Spinal cord (tissue), 10 donors: ENCODE data around the gene ZNF716. TPM values are rescaled to one million over a fixed set of nuclear protein-coding genes. Genes with fewer than 3 reads are reported as not detected.

Source experiments
- DNase-seq, 6 donors: peaks; one replicate each; pipeline versions ENCODE4 v3.0.0 to v3.0.0-alpha.2; 2013 to 2015; ENCODE audit warnings: low spot score in 6 of 6, low read depth in 4 of 6
- H3K27ac ChIP-seq: one replicate; pipeline ENCODE4 v1.5.1; 2013; ENCODE audit warnings: low read depth, low read length, control low read depth
- H3K27me3 ChIP-seq: one replicate; pipeline ENCODE4 v1.6.1; 2013; ENCODE audit warnings: low read length; ENCODE audit not compliant: control insufficient read depth, insufficient read depth
- H3K36me3 ChIP-seq: one replicate; pipeline ENCODE4 v1.6.1; 2013; ENCODE audit warnings: low read length; ENCODE audit not compliant: control insufficient read depth, insufficient read depth
- H3K4me1 ChIP-seq: one replicate; pipeline ENCODE4 v1.6.1; 2013; ENCODE audit warnings: low read length; ENCODE audit not compliant: control insufficient read depth, insufficient read depth
- H3K4me3 ChIP-seq: one replicate; pipeline ENCODE4 v1.5.1; 2013; ENCODE audit warnings: low read depth, low read length, control low read depth
- H3K9me3 ChIP-seq: one replicate; pipeline ENCODE4 v1.6.1; 2013; ENCODE audit warnings: low read length; ENCODE audit not compliant: control insufficient read depth, insufficient read depth
- whole genome bisulfite sequencing: methylation state at CpG from one replicate; pipeline ENCODE4 v1.1.5; 2013; ENCODE audit warnings: missing lambda C conversion rate; ENCODE audit not compliant: insufficient coverage; 5-methylcytosine and 5-hydroxymethylcytosine counted together
- polyA plus RNA-seq, 2 donors: library from polyadenylated mRNA; unstranded; fragments of 120-200 nt; gene quantifications; one replicate each; pipeline ENCODE4 v1.2.1, GENCODE V29; 2013; ENCODE audit not compliant: insufficient read length in 2 of 2
- total RNA-seq, 2 donors: library from RNA; depleted of rRNA in 1 of 2; stranded (reverse); fragments of 120-200 nt in 1 of 2; fragments of >200 nt in 1 of 2; gene quantifications; one replicate each; pipeline versions ENCODE4 v1.2.3 to v1.2.4, GENCODE V29; 2013 to 2014
- donor health status: healthy.

ZNF716 gene
- total and polyA plus RNA-seq, 4 donors, result 0.08 to 0.11 TPM; not detected in 2

DNA sequence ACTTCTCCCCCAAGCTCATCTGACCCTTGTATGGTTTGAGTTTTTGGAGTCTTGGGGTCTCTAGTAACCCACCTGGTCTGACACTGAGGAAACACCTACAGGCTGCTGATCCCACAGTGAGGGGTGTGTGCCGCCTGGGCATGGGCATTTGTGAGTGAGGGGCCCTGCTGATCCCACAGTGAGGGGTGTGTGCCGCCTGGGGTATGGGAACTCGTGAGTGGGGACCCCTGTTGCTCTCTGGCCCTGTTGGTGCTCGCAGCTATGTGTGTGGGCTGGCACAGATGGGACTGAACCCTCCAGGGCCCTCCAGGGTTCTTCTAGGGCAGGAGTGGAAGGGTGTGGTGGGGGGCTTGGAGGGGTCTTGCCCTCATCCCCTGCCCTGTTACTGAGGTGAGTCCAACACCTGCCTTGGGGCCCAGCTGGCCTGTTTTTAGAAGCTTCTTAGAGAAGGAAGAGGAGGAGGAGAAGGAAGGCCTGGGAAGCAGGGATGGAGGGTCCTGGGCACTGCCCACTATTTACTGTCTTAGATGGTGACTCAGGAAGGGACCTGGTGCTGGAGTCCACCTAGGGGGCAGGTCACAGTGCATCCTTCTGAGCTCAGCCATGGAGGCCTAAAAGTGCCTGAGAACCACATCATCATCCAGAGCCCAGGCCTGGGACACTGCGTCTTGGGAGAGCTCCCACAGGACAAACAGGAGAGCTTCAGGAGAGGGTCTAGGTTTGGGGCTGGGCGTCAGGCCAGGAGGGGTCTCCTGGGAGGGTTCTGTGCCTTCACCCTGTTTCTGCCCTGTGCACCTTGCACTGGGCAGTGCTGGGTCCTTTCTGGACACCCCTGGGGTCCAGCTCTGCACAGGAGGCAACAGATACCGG is 36.2 kb upstream of the ZNF716 start:
- H3K9me3 ChIP-seq, result peaks cover 3% of the 10 kb centered on the region
- H3K27me3 ChIP-seq, result no peaks in the 10 kb centered on the region
- no peaks in the 10 kb centered on the region for H3K36me3 ChIP-seq
- no peaks in the 10 kb centered on the region for H3K4me1 ChIP-seq
- H3K4me3 ChIP-seq, result no peak overlapping the region
- 57% methylated on average over 7 of the region's 7 CpGs for WGBS
- no peak for DNase-seq
- H3K27ac ChIP-seq, result no peak overlapping the region

DNA sequence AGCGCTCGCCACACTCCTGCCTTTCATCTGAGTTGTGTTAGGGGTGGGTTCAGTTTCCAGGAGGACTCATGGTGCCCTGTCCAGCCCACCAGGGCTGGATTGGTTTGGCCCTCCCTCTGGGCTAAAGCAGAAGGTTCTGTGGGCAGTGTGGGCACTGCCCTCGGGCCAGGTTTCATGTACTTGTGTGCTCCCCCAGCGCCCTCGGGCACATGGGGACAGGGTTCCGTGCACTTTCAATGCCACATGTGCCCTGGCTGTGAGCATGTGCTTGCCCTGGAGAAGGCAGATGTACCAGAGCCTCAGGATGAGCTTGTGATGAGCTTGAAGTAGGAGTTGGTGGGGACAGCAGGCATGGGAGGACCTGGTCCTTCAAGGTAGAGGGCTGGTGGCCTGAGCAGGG is 35.6 kb upstream of the ZNF716 start:
- H3K36me3 ChIP-seq, result no peaks in the 10 kb centered on the region
- DNase-seq, result no peak
- no peak overlapping the region for H3K27ac ChIP-seq
- peaks cover 3% of the 10 kb centered on the region for H3K9me3 ChIP-seq
- no peak overlapping the region for H3K4me3 ChIP-seq
- WGBS, result 67% methylated on average over 6 of the region's 6 CpGs
- no peaks in the 10 kb centered on the region for H3K27me3 ChIP-seq
- no peaks in the 10 kb centered on the region for H3K4me1 ChIP-seq

- H3K4me3 ChIP-seq, result no peak overlapping the region
- H3K9me3 ChIP-seq, result peaks cover 3% of the 10 kb centered on the region
- no peak overlapping the region for H3K27ac ChIP-seq
- no peaks in the 10 kb centered on the region for H3K36me3 ChIP-seq
- WGBS, result 55% methylated on average over 1 of the region's 1 CpG
- DNase-seq, result no peak
- no peaks in the 10 kb centered on the region for H3K27me3 ChIP-seq
- H3K4me1 ChIP-seq, result no peaks in the 10 kb centered on the region
Measured at GRCh38 chr7:57414852-57415251, 35.1 kb upstream of the ZNF716 start.

- H3K4me3 ChIP-seq, result no peak overlapping the region
- H3K4me1 ChIP-seq, result no peaks in the 10 kb centered on the region
- no peak for DNase-seq
- H3K9me3 ChIP-seq, result peaks cover 3% of the 10 kb centered on the region
- H3K27me3 ChIP-seq, result no peaks in the 10 kb centered on the region
- no peak overlapping the region for H3K27ac ChIP-seq
- WGBS, result 81% methylated on average over 4 of the region's 5 CpGs
- no peaks in the 10 kb centered on the region for H3K36me3 ChIP-seq
Measured at GRCh38 chr7:57415326-57415725, 34.7 kb upstream of the ZNF716 start.

DNA sequence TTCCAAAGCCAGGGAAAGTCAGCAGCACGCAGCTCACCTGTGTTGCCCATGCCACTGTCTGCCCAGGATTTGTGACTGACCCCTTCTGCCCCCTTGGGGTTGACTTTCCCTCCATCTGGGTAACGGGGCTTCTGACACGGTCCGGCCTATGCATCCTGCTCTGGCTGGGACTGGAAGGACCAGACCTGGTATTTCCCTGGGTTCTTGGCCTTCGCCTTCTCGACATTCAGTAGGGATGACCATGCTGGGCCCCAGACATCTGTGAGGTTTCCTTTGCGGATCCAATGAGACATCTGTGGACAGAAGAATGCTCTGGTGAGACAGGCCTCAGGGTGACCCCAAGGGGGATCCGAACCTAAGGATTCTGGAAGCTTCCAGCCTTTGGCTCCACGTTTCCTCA is 34.2 kb upstream of the ZNF716 start:
- no peak for DNase-seq
- Histone ChIP-seq H3K27ac (no peak overlapping the region), H3K4me1 (no peaks in the 10 kb centered on the region), H3K36me3 (no peaks in the 10 kb centered on the region), H3K27me3 (no peaks in the 10 kb centered on the region), H3K9me3 (peaks cover 4% of the 10 kb centered on the region), H3K4me3 (no peak overlapping the region)
- WGBS, result 61% methylated on average over 9 of the region's 9 CpGs

- Histone ChIP-seq H3K9me3 (peaks cover 4% of the 10 kb centered on the region), H3K4me3 (no peak overlapping the region), H3K27ac (no peak overlapping the region), H3K4me1 (no peaks in the 10 kb centered on the region), H3K27me3 (no peaks in the 10 kb centered on the region), H3K36me3 (no peaks in the 10 kb centered on the region)
- DNase-seq, result no peak
- WGBS, result 75% methylated on average over 8 of the region's 8 CpGs
Measured at GRCh38 chr7:57416601-57417358, 33.2 kb upstream of the ZNF716 start.

DNA sequence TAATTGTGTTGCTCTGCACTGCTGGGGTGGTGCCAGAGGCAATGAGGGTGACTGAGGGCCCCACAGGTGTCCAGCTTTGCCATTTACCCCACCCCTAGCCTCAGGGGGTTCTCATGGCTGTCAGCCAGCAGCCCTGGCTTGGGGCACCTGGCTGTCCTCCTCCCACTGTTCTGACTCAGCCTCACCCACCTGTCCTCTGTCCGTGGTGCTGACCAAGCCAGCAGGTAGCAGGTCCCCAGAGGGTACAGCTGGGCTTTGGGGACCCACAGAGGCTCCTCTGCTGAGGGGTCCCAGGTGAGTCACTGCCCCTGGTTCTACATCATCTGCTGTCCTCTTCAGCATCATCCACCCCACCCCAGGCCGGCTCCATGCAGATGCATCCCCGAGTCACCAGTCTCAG is 32.2 kb upstream of the ZNF716 start:
- Histone ChIP-seq H3K4me3 (no peak overlapping the region), H3K36me3 (no peaks in the 10 kb centered on the region), H3K27me3 (no peaks in the 10 kb centered on the region), H3K9me3 (peaks cover 5% of the 10 kb centered on the region), H3K4me1 (no peaks in the 10 kb centered on the region), H3K27ac (no peak overlapping the region)
- 25% methylated on average over 1 of the region's 3 CpGs for WGBS
- no peak for DNase-seq

DNA sequence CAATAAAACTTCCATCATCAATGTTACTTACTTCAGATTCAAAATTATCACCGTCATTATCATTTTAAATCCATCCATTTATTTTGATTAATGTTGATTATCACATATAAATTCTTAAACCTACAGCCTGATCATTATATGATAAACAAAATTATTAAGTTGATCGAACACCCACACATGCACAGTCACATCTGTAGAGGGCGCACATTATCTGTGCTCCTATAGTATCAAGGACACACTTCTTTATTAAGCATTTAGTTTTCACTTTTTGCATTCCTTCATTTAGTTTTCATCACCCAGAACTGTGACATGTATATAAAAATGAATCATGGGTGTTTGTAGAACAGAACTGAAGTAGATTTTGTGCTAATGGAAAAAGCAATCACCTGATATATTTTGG is 26.2 kb upstream of the ZNF716 start:
- DNase-seq, result no peak
- H3K27me3 ChIP-seq, result no peaks in the 10 kb centered on the region
- H3K9me3 ChIP-seq, result peaks cover 4% of the 10 kb centered on the region
- no peak overlapping the region for H3K27ac ChIP-seq
- no peak overlapping the region for H3K4me3 ChIP-seq
- H3K4me1 ChIP-seq, result no peaks in the 10 kb centered on the region
- WGBS, result no CpG with 5 or more reads among the region's 3 CpGs
- no peaks in the 10 kb centered on the region for H3K36me3 ChIP-seq

GRCh38 chr7:57424515-57425238 is 25.3 kb upstream of the ZNF716 start:
- H3K4me1 ChIP-seq, result no peaks in the 10 kb centered on the region
- no peak overlapping the region for H3K4me3 ChIP-seq
- H3K36me3 ChIP-seq, result no peaks in the 10 kb centered on the region
- H3K27me3 ChIP-seq, result no peaks in the 10 kb centered on the region
- DNase-seq, result no peak
- peaks cover 4% of the 10 kb centered on the region for H3K9me3 ChIP-seq
- 41% methylated on average over 89 of the region's 89 CpGs for WGBS
- H3K27ac ChIP-seq, result no peak overlapping the region
